PC-3 (cell line): ENCODE data around the gene KLK13. TPM values are rescaled to one million over a fixed set of nuclear protein-coding genes. Genes with fewer than 3 reads are reported as not detected.

Source experiments
- ATAC-seq: fragments of 200-7000 bp; cut with Tn5 transposase; 2 replicates; pipeline ENCODE4 v1.9.1; 2020; ENCODE audit warnings: mild to moderate bottlenecking, moderate library complexity
- BruUV-seq: library from RNA; stranded (reverse); fragments of 400-500 nt; replicated peaks from 2 replicates; lab custom pipeline; 2021; lab: Mats Ljungman, UMichigan
- CTCF ChIA-PET: fragments of 300-600 bp; sonication (Branson Sonifier 250); formaldehyde crosslinking; loops from one replicate; lab custom pipeline; 2022; ENCODE audit warnings: antibody characterized with exemption; lab: Charles Lee
- POLR2A ChIA-PET: fragments of 300-600 bp; sonication (Branson Sonifier 250); formaldehyde crosslinking; loops from one replicate; lab custom pipeline; 2022; ENCODE audit warnings: antibody characterized with exemption; ENCODE audit not compliant: unreplicated experiment; lab: Charles Lee
- DNase-seq: peaks from one replicate; pipeline ENCODE4 v3.0.0-alpha.2; 2015
- H2AFZ ChIP-seq: fragments of 300-600 bp; sonication (generic); 2 replicates; pipeline ENCODE4 v1.6.0; 2016; ENCODE audit warnings: antibody characterized with exemption, low read length
- H3F3A ChIP-seq: fragments of 300-600 bp; sonication (generic); one replicate; pipeline ENCODE4 v1.6.0; 2017; ENCODE audit warnings: antibody characterized with exemption, low read length, control low read depth, mild to moderate bottlenecking; ENCODE audit not compliant: unreplicated experiment
- H3K27ac ChIP-seq: fragments of 300-600 bp; sonication (generic); 2 replicates; pipeline ENCODE4 v1.5.1; 2016; ENCODE audit warnings: mild to moderate bottlenecking, low read length
- H3K27me3 ChIP-seq: fragments of 300-600 bp; sonication (generic); 2 replicates; pipeline ENCODE4 v1.6.1; 2016; ENCODE audit warnings: low read length, mixed read lengths
- H3K36me3 ChIP-seq: fragments of 300-600 bp; sonication (generic); 2 replicates; pipeline ENCODE4 v1.6.1; 2016; ENCODE audit warnings: low read depth, mixed run types, low read length, mixed read lengths
- H3K4me1 ChIP-seq: fragments of 300-600 bp; sonication (generic); 2 replicates; pipeline ENCODE4 v1.5.1; 2016; ENCODE audit warnings: low read length; ENCODE audit not compliant: insufficient read depth
- H3K4me2 ChIP-seq: fragments of 300-600 bp; sonication (generic); 2 replicates; pipeline ENCODE4 v1.6.0; 2016; ENCODE audit warnings: low read length
- H3K4me3 ChIP-seq: fragments of 300-600 bp; sonication (generic); 2 replicates; pipeline ENCODE4 v1.5.1; 2016; ENCODE audit warnings: mild to moderate bottlenecking, low read length, mixed read lengths
- H3K79me2 ChIP-seq: fragments of 300-600 bp; sonication (generic); 2 replicates; pipeline ENCODE4 v1.6.1; 2017; ENCODE audit warnings: low read length, mixed read lengths
- H3K9ac ChIP-seq: fragments of 300-600 bp; sonication (generic); 2 replicates; pipeline ENCODE4 v1.6.0; 2016; ENCODE audit warnings: mild to moderate bottlenecking, low read length
- H3K9me2 ChIP-seq: fragments of 300-600 bp; sonication (generic); replicated peaks from 2 replicates; pipeline ENCODE4 v1.6.1; 2016; ENCODE audit warnings: mixed run types, low read length, mixed read lengths
- H3K9me3 ChIP-seq: fragments of 300-600 bp; sonication (generic); 2 replicates; pipeline ENCODE4 v1.6.1; 2016; ENCODE audit warnings: low read length, mixed read lengths
- H4K20me1 ChIP-seq: fragments of 300-600 bp; sonication (generic); 2 replicates; pipeline ENCODE4 v1.6.1; 2016; ENCODE audit warnings: low read length, mixed read lengths
- EZH2 ChIP-seq: fragments of 300-600 bp; sonication (generic); IDR thresholded peaks from one replicate; pipeline ENCODE4 v1.6.1; 2017; ENCODE audit warnings: antibody characterized with exemption, mild to moderate bottlenecking, low read length; ENCODE audit not compliant: unreplicated experiment
- EZH2phosphoT487 ChIP-seq: fragments of 300-600 bp; sonication (generic); IDR thresholded peaks from 2 replicates; pipeline ENCODE4 v1.6.1; 2018; ENCODE audit warnings: mild to moderate bottlenecking, antibody characterized with exemption, low read length, borderline replicate concordance
- intact Hi-C: fragments of 100-400 bp; cut with micrococcal nuclease; formaldehyde crosslinking; loops from 2 replicates; pipeline ENCODE4 v1.9.0; 2023
- total RNA-seq: library from RNA; depleted of rRNA; stranded (reverse); fragments of >200 nt; gene quantifications from 2 replicates; pipeline ENCODE4 v1.2.3, GENCODE V29; 2014; rRNA removed
- TF ChIP-seq, protein P1 (sequence below): fragments of 300-600 bp; sonication (generic); conservative IDR thresholded peaks from 2 replicates; pipeline ENCODE4 v1.5.1; 2017; ENCODE audit warnings: antibody characterized with exemption, low read depth, mild to moderate bottlenecking, low read length

The KLK13 gene
- total RNA-seq, 1 experiment from 2014 or later: not detected

DNA sequence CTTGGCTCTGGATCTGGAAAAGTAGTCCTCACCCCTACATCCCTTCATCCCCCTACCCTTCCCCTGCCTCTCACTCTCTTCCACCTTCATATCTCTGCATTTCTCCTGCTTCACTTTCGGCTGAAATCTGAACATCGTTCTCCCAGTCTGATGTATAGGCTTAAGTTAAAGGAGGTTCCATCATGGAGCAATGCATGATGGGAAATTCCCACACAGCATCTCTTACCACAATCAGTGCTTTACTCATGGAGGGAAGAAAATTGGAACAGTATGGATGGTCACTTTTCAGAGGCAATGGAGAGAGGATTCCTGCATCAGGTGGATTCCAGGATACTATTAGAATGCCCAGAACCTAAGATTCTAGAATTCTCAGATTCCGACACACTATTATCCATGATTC lies 57.4 kb downstream of the KLK13 start:
- no peaks in the 10 kb centered on the region for H3K27me3 ChIP-seq
- intact Hi-C loops: no loop called here
- H3F3A ChIP-seq: no peaks in the 10 kb centered on the region
- DNase-seq (no peak), ATAC-seq (no peak)
- no peaks in the 10 kb centered on the region for H3K79me2 ChIP-seq
- 0 out of 2 replicates have a peak, but pooled peaks cover 2% of the 10 kb centered on the region for H3K9me3 ChIP-seq
- no peaks in the 10 kb centered on the region for H3K9me2 ChIP-seq
- no peak overlapping the region for H3K4me2 ChIP-seq
- TF ChIP-seq, protein P1, sequence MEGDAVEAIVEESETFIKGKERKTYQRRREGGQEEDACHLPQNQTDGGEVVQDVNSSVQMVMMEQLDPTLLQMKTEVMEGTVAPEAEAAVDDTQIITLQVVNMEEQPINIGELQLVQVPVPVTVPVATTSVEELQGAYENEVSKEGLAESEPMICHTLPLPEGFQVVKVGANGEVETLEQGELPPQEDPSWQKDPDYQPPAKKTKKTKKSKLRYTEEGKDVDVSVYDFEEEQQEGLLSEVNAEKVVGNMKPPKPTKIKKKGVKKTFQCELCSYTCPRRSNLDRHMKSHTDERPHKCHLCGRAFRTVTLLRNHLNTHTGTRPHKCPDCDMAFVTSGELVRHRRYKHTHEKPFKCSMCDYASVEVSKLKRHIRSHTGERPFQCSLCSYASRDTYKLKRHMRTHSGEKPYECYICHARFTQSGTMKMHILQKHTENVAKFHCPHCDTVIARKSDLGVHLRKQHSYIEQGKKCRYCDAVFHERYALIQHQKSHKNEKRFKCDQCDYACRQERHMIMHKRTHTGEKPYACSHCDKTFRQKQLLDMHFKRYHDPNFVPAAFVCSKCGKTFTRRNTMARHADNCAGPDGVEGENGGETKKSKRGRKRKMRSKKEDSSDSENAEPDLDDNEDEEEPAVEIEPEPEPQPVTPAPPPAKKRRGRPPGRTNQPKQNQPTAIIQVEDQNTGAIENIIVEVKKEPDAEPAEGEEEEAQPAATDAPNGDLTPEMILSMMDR: no peak
- no peak for TF ChIP-seq EZH2phosphoT487
- TF ChIP-seq EZH2: no peak
- no peaks in the 10 kb centered on the region for H3K36me3 ChIP-seq
- no peak overlapping the region for H2AFZ ChIP-seq
- peaks cover 12% of the 10 kb centered on the region; the same call in 1 of the 2 replicates for H3K4me1 ChIP-seq
- BruUV-seq: no TSS peak
- H3K9ac ChIP-seq: no peak overlapping the region
- CTCF ChIA-PET: no interaction called here
- no peak overlapping the region for H3K27ac ChIP-seq
- H4K20me1 ChIP-seq: no peaks in the 10 kb centered on the region
- H3K4me3 ChIP-seq: no peak overlapping the region
- POLR2A ChIA-PET: no interaction called here

DNA sequence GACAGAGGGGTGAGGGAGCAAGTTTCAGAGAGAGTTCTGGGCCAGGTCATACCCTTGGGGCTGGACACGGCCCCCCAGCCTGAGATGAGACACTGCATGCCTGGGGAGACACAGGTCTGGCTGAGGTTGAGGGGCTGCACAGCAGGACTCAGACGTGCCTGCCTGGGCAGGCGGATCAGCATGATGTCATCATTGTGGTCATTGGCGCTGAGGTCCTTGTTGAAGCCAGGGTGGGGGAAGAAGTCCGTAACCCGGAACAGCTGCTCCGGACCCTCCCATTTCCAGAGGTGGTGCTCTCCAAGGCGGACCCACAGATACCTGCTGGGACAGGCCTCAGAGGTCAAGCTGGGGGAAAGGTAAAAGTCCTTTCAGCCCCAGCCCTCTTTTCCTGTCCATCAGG lies 58.5 kb downstream of the KLK13 start:
- H4K20me1 ChIP-seq: no peaks in the 10 kb centered on the region
- H2AFZ ChIP-seq: no peak overlapping the region
- intact Hi-C loops: no loop called here
- no peaks in the 10 kb centered on the region for H3K27me3 ChIP-seq
- ATAC-seq: no peak
- H3K4me2 ChIP-seq: no peak overlapping the region
- ChIA-PET CTCF (no interaction called here), POLR2A (no interaction called here)
- peaks cover 21% of the 10 kb centered on the region for H3K4me1 ChIP-seq
- no peaks in the 10 kb centered on the region for H3F3A ChIP-seq
- no peaks in the 10 kb centered on the region for H3K36me3 ChIP-seq
- no peak overlapping the region for H3K4me3 ChIP-seq
- BruUV-seq: no TSS peak
- H3K79me2 ChIP-seq: no peaks in the 10 kb centered on the region
- DNase-seq: no peak
- H3K27ac ChIP-seq: no peak overlapping the region
- H3K9ac ChIP-seq: no peak overlapping the region
- H3K9me3 ChIP-seq: no peaks in the 10 kb centered on the region
- TF ChIP-seq EZH2phosphoT487: no peak
- TF ChIP-seq, protein P1: no peak
- no peak for TF ChIP-seq EZH2
- no peaks in the 10 kb centered on the region for H3K9me2 ChIP-seq

Other genes starting within 250 kb of the KLK13 start
- gene KLK1, start 241.3 kb downstream of the KLK13 start, total RNA-seq: not detected in 2 replicates
- 1.3 TPM in 1 of 2 replicates, not detected in the other for gene KLK15, start 231.5 kb downstream of the KLK13 start, total RNA-seq
- not detected in 2 replicates for gene KLK3, start 210.2 kb downstream of the KLK13 start, total RNA-seq
- gene KLK2, start 191.7 kb downstream of the KLK13 start, total RNA-seq: not detected in 2 replicates
- not detected in 2 replicates for gene KLK4, start 153.7 kb downstream of the KLK13 start, total RNA-seq
- gene KLK5, start 112.1 kb downstream of the KLK13 start, total RNA-seq: 58.5 and 59.0 TPM in 2 replicates
- gene KLK6, start 95.5 kb downstream of the KLK13 start, total RNA-seq: 73.7 and 75.0 TPM in 2 replicates
- 0.23 and 3.6 TPM in 2 replicates for gene KLK7, start 81.2 kb downstream of the KLK13 start, total RNA-seq
- gene KLK8, start 63.5 kb downstream of the KLK13 start, total RNA-seq: 2.3 TPM in 1 of 2 replicates, not detected in the other
- 1.2 and 2.9 TPM in 2 replicates for gene KLK10, start 45.4 kb downstream of the KLK13 start, total RNA-seq
- gene KLK11, start 38.5 kb downstream of the KLK13 start, total RNA-seq: 0.23 TPM in 1 of 2 replicates, not detected in the other
- not detected in 2 replicates for gene KLK12, start 30.1 kb downstream of the KLK13 start, total RNA-seq
- gene KLK14, start 17.8 kb upstream of the KLK13 start, total RNA-seq: not detected in 2 replicates
- 29.0 and 40.8 TPM in 2 replicates for gene CTU1, start 43.3 kb upstream of the KLK13 start, total RNA-seq
- gene SIGLEC9, start 59.8 kb upstream of the KLK13 start, total RNA-seq: not detected in 2 replicates
- gene SIGLEC7, start 77.2 kb upstream of the KLK13 start, total RNA-seq: not detected in 2 replicates
- gene CD33, start 160.0 kb upstream of the KLK13 start, total RNA-seq: 2.2 and 6.0 TPM in 2 replicates
- not detected in 2 replicates for gene SIGLECL1, start 186.0 kb upstream of the KLK13 start, total RNA-seq
- not detected in 2 replicates for gene IGLON5, start 246.6 kb upstream of the KLK13 start, total RNA-seq